Measurements from ENCODE around the gene VPS13C. TPM values are rescaled to one million over a fixed set of nuclear protein-coding genes. Genes with fewer than 3 reads are reported as not detected.

Gene VPS13C
- polyA plus RNA-seq, 2 of the 4 experiments (the other 2 are of a cell fraction) = 13.2 to 26.5 TPM

- Histone ChIP-seq H3K9me3 (no peaks in the 10 kb centered on the region), H3K4me2 (no peak overlapping the region), H3K27ac (no peak overlapping the region), H3K4me1 (peaks cover 33% of the 10 kb centered on the region), H3K4me3 (no peak overlapping the region)
- TF ChIP-seq HOXB13 (CRISPR knock-in tag; IDR thresholded peaks at IDR 0.05; ENCODE audit: low read depth) (no peak), FOSL2 (IDR thresholded peaks at IDR 0.05) (no peak), FOSL2 (CRISPR knock-in tag; IDR thresholded peaks at IDR 0.05) (no peak), EHMT2 (IDR thresholded peaks at IDR 0.05; ENCODE audit: low read depth) (no peak), HMGXB4 (CRISPR knock-in tag; IDR thresholded peaks at IDR 0.05; ENCODE audit: borderline replicate concordance) (no peak), PBX3 (IDR thresholded peaks at IDR 0.05) (no peak), CBX8 (IDR thresholded peaks at IDR 0.05) (no peak), RARB (CRISPR knock-in tag; IDR thresholded peaks at IDR 0.05) (no peak), CHD2 (IDR thresholded peaks at IDR 0.05; ENCODE audit: low read length, partially characterized antibody) (no peak), ESRRA (IDR thresholded peaks at IDR 0.05; ENCODE audit: borderline replicate concordance, low read length) (no peak), RAD21 (conservative IDR thresholded peaks at IDR 0.05 in 1 of 2, IDR thresholded peaks at IDR 0.05 in 1 of 2) (no peak)
- ATAC-seq = no peak
- WGBS (ENCODE audit: missing lambda C conversion rate) = 88% methylated on average over 3 of the region's 3 CpGs
- POLR2A ChIA-PET = no interaction called here
- no peak for DNase-seq (ENCODE audit: low read depth in 1 of 2, low spot score in 1 of 2)
- CTCF ChIA-PET = interaction anchor here (1.1 to 2.0 kb wide), 3 partner anchors 13 to 34 kb away, joined by 3 to 6 read pairs (median 6); no protein-coding TSS in a partner anchor
- no peak for FAIRE-seq
Measured at GRCh38 chr15:62106096-62106495, 45.8 kb upstream of the VPS13C start.

- TF ChIP-seq HEYL (CRISPR knock-in tag; IDR thresholded peaks at IDR 0.05) = no peak
- no peak for TF ChIP-seq HOXB13 (CRISPR knock-in tag; IDR thresholded peaks at IDR 0.05; ENCODE audit: low read depth)
- TF ChIP-seq ZFP36 (IDR thresholded peaks at IDR 0.05; ENCODE audit: borderline replicate concordance, partially characterized antibody) = no peak
- TF ChIP-seq NFE2L2 (conservative IDR thresholded peaks at IDR 0.05; ENCODE audit: low read length) = no peak
- no peak for TF ChIP-seq EP300 (IDR thresholded peaks at IDR 0.05)
- TF ChIP-seq RCOR1 (IDR thresholded peaks at IDR 0.05; ENCODE audit: low read depth, low read length) = no peak
- TF ChIP-seq ELK1 (IDR thresholded peaks at IDR 0.05; ENCODE audit: low read depth, low read length) = no peak
- no peak for TF ChIP-seq EHF (CRISPR knock-in tag; IDR thresholded peaks at IDR 0.05)
- no peak overlapping the region for H3K4me2 ChIP-seq
- peaks cover 25% of the 10 kb centered on the region for H3K4me1 ChIP-seq
- no peak overlapping the region for H3K27ac ChIP-seq
- no peaks in the 10 kb centered on the region for H3K9me3 ChIP-seq
- ATAC-seq (no peak), FAIRE-seq (no peak), DNase-seq (ENCODE audit: low read depth in 1 of 2, low spot score in 1 of 2) (no peak)
- ChIA-PET POLR2A (no interaction called here), CTCF (no interaction called here)
- H3K4me3 ChIP-seq = no peak overlapping the region
- WGBS (ENCODE audit: missing lambda C conversion rate) = 84% methylated on average over 11 of the region's 11 CpGs
Measured at GRCh38 chr15:62105266-62105665, 45.0 kb upstream of the VPS13C start.

GRCh38 chr15:62104846-62105245, 44.6 kb upstream of the VPS13C start:
- Histone ChIP-seq H3K4me2 (no peak overlapping the region), H3K4me3 (no peak overlapping the region), H3K4me1 (peaks cover 21% of the 10 kb centered on the region), H3K27ac (no peak overlapping the region), H3K9me3 (no peaks in the 10 kb centered on the region)
- ATAC-seq (no peak), FAIRE-seq (no peak), DNase-seq (ENCODE audit: low read depth in 1 of 2, low spot score in 1 of 2) (no peak)
- 45% methylated on average over 5 of the region's 5 CpGs for WGBS (ENCODE audit: missing lambda C conversion rate)
- POLR2A ChIA-PET = no interaction called here
- CTCF ChIA-PET = interaction anchor here (1.0 to 1.8 kb wide), 4 partner anchors 8 to 202 kb away, joined by 3 to 5 read pairs (median 4); no protein-coding TSS in a partner anchor
- TF ChIP-seq HDAC2 (IDR thresholded peaks at IDR 0.05) = no peak
- no peak for TF ChIP-seq EHMT2 (IDR thresholded peaks at IDR 0.05; ENCODE audit: low read depth)
- no peak for TF ChIP-seq TP53 (CRISPR knock-in tag; IDR thresholded peaks at IDR 0.05)
- TF ChIP-seq POLR2A (IDR thresholded peaks at IDR 0.05; ENCODE audit: low read length) = no peak
- TF ChIP-seq JUN (IDR thresholded peaks at IDR 0.05) = no peak
- no peak for TF ChIP-seq CHD2 (IDR thresholded peaks at IDR 0.05; ENCODE audit: low read length, partially characterized antibody)
- no peak for TF ChIP-seq CTCF (IDR thresholded peaks at IDR 0.05)
- TF ChIP-seq SMC3 (IDR thresholded peaks at IDR 0.05) = no peak
- TF ChIP-seq RARB (CRISPR knock-in tag; IDR thresholded peaks at IDR 0.05) = no peak
- no peak for TF ChIP-seq NFE2L2 (conservative IDR thresholded peaks at IDR 0.05; ENCODE audit: low read length)
- no peak for TF ChIP-seq HOXB13 (CRISPR knock-in tag; IDR thresholded peaks at IDR 0.05; ENCODE audit: low read depth)
- TF ChIP-seq ZNF302 (CRISPR knock-in tag; IDR thresholded peaks at IDR 0.05) = no peak
- TF ChIP-seq FOSB (CRISPR knock-in tag; IDR thresholded peaks at IDR 0.05) = no peak
- TF ChIP-seq HES2 (IDR thresholded peaks at IDR 0.05) = no peak
- no peak for TF ChIP-seq ESRRA (IDR thresholded peaks at IDR 0.05; ENCODE audit: borderline replicate concordance, low read length)

Measured in A549 (cell line).